ENCODE results near the gene PKNOX2.

DNA sequence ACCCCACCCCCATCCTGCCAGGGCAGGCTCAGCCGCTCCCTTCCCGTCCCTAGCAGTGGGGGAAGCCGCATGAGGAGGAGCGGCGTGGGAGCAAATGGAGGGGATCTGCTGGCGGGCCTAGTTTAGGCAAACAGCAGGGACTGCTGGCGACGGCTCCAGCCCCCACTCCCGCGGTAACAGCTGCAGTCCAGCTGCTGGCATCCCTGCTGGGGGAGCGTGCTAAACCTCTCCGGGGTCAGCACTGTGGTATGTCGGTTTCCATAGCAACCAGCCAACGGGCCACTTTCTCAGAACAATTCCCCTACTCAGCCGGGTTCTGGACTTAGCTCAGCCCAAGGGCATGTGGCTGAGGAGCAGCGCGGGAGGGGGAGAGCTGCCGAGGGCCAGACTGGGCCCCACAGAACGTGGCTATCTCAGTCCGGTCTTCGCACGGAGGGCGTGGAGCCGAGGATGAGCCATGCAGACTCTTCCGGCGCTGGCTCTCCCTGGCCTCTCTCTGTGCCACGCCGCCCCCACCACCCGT lies 98.8 kb downstream of the PKNOX2 start:
- TF ChIP-seq, protein P1, sequence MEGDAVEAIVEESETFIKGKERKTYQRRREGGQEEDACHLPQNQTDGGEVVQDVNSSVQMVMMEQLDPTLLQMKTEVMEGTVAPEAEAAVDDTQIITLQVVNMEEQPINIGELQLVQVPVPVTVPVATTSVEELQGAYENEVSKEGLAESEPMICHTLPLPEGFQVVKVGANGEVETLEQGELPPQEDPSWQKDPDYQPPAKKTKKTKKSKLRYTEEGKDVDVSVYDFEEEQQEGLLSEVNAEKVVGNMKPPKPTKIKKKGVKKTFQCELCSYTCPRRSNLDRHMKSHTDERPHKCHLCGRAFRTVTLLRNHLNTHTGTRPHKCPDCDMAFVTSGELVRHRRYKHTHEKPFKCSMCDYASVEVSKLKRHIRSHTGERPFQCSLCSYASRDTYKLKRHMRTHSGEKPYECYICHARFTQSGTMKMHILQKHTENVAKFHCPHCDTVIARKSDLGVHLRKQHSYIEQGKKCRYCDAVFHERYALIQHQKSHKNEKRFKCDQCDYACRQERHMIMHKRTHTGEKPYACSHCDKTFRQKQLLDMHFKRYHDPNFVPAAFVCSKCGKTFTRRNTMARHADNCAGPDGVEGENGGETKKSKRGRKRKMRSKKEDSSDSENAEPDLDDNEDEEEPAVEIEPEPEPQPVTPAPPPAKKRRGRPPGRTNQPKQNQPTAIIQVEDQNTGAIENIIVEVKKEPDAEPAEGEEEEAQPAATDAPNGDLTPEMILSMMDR (IDR thresholded peaks at IDR 0.05; ENCODE audit: low read length), result no peak
- no peak for TF ChIP-seq EZH2 (optimal IDR thresholded peaks at IDR 0.05; ENCODE audit: low read depth, low read length)
